HCEC 1CT (cell line): ENCODE data around the gene NHS.
A peak's percentile ranks its signal among the peaks of the same experiment; 100 is the strongest.

Experiments
- DNase-seq: peaks from one replicate; pipeline ENCODE4 v3.0.0-alpha.2; 2017

NHS gene

DNA sequence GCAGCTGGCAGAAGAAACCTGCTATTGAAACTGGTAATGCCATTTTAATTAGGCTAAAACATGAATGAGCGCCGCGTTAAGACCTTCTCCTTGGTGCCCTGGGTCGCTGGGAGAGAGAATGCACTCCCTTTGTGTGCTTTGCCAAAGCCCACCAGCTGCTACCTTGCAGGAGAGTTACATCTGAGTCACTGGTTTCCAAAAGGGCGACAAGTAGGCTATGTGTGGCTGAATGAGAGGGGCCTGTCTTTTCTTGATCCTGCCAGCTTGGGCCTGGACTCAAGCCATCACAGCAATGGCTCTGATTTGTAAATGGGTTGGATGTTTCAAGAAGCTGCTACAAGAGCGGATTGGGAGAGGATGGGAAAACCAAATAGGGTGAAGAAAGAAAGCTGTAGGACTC, 81.5 kb downstream of the NHS start:
- DNase-seq, result no peak

DNA sequence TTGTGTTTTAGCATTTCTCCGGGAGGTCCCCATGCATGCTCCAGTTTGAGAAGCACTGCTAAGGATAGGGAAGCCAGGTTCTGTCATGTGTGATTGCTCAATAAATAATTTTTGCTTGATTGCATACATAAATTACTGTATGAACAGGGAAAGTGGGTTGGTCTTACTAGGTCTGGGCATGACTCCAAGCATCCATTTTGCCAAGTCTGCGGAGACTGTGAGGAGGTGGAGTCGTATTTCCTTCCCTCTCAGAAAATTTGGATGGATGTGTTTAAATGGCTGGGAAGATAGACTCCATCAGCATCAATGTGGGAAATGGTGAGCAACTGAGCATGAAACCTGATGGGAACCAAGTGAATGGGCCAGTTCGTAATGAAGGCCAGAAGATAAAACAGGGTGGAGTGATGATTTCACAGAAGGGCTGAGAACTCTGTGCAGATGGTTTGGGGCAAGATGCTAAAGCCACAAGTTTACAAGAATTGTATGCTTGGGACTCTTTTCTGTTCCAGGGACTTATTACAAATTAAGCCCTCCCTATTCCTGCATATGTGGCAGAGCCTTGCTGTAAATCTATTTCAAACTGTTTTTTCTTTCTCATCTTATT, 84.1 kb downstream of the NHS start:
- peak; percentile 58 for DNase-seq

DNA sequence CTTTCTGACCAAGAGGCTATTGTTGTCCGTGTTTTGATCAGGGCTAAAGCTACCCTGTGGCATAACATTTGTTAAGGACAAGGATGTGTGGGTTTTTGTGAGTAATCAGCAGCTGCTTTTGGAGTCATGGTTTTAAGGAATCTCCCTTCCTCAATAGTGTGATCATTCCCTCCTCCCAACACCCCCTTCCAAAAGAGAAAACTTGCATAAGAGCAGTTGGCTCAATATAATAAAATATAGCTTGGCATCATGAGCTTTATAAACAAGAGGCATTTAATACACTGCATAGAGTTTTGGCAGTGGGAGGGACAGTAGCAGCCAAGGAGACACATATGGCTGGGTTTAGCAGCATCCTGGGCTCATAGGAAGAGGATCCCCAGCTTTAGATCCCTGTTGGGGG, 84.7 kb downstream of the NHS start:
- peak; percentile 70 for DNase-seq

DNA sequence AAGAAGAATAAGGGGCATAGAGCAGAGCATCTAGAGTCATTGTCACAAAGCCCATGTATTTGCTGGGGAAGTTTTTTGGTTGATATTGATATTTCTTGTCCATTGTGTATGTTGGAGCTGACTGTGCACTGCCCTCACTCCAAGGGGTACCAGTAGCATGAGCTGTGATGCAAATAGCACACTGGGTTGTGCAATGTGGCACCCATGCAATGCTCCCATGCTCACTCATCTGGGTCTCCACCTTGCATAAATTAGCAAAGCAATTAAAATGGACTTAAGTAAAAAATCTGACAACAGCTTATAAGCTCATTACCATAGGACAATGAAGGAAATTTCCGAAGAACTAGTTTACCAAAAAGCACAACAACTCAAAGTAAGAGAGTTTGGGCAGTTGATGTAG, 87.9 kb downstream of the NHS start:
- no peak for DNase-seq

DNA sequence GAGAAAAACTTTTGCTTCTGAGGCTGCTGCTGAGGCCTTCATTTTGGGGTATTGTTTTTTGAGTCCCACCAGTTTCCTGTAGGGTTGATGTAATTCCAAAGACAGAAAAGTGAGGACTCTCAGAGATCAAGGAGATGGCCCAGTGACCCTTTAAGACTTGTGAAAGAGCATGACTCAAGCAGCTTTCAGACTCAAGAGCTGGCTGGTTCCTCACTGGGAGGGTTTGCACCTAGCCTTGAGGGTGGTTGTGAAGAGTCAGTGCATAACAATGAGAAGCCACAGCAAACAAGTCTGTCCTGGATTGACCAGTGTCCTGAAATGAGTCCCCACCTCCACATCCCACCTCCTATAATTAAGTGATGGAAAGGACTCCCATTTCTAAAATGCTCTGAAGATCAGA, 89.2 kb downstream of the NHS start:
- peak; percentile 34 for DNase-seq

DNA sequence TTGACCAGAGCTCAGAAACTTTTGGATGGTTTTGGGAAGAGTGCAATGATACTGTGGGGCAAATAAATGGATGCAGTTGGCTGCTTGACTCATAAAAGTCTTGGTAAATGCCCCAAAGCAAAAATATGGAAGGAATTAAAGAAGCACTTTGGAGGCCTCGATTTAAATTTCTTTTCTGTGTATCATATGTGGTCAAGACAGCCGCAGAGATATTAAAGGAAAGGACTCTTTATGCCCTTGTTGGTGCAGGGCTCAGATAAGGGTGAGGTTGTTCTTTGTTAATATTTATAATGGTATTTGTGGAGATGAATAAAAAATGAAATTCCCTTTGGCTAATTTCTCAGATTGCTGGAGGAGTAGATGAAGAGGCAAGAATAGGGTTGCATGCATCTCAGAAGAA, 90.2 kb downstream of the NHS start:
- no peak for DNase-seq

DNA sequence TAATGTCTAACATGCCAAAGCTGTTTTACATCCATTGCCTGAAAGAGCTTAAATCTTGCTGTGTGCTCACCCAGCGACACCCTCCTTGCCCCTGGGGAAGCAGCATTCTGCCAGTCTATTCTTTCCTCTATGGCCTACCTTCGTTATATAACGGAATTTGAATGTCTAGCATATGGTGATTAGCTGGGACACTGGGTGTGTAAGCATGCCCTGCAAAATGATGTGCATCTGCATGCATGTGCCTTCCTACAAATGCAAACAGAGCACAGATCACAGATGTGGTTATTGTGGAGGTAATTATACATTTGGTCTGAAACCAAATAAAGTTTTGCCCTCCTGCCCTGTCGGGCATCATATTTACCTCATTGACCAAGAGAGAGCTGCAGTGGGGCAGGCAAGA, 90.8 kb downstream of the NHS start:
- no peak for DNase-seq

DNA sequence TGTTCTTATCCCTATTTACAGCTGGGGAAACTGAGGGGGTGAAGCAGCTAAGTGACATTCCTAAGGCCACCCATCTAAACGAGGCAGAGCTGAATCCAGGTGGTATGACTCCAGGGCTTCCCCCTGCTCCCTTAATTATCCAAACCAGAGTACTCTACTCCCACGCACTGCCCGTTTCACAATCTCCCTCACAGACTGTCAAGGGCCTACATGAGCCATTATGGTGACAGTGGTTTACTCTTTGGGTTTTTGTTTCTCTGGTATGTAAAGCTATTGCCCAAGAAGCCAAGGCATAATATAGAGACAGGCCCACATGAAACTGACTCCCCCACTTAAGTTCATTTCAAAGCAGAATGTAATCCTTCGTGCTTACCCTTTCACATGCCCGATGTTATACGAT, 95.1 kb downstream of the NHS start:
- DNase-seq, result no peak

DNA sequence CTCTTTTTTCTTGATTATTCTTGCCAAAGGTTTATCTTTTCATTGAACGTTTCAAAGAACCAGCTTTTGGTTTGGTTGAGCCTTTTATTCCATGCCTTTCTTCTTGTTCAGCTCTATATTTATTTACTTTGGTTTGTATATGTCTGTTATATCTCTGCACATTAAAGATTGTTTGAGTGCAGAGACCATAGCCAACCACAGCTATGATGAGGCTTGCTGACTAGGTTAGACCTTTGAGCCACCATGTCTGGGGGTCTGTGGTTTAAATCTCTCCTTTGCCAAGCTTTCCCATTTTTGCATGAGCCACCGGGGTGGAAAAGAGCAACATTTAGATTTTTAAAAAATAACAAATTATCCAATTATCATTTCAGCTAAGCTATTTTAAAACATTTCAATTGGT, 96.1 kb downstream of the NHS start:
- no peak for DNase-seq

DNA sequence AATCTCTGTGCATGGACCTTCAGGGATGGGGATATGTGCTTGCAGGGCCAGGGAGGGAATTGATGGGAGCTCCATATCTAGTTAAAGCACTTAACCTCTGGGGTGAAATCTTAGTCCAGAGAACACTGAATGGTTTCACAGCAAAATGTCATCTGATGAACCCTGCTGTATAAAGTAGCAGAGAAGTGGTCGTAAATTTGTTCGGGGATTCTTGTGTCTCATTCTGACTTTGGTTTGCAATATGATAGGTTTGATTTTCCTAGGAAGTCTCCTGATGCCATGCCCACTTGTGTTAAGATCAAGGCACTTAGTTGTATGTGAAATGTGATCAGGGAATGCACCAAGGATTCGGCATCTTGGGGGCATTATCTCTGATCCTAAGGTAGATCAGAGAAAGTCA, 96.9 kb downstream of the NHS start:
- no peak for DNase-seq

DNA sequence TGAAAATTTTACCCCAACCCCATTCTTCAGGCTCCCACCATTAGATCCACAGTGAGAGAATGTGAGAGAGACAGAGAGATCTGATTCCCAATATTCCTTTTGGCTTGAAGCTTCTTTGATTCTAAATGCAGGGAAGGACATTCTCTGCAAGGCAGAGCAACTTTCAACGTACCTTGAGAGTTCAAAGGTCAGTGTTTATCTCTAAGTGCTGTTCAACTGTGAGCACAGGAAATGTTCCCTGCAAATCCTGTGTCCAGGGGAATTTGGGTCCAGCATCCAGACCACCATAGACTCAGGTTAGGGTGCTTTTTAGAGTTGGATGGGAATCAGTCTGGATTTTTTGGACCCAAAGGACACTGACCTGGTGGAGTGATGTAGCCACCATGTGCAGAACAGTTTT, 97.4 kb downstream of the NHS start:
- DNase-seq, result no peak

DNA sequence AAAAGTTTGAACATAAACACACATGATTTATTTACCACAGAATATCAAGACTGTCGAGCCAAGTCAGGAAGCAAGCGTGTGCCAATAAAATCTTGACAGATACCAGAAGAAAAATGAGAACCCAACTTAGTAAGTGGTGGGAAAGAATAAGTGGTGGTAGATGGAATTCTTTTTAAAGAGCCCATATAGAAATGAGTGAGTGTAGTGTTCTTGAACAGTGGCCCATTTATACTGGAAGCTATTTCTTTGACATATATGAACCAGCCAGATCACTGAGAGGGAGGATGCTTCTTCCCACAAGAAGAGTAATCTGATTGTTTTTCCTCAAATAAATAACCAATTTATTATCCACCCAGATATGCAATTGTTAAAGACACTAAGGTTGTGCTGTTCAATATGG, 98.0 kb downstream of the NHS start:
- DNase-seq, result no peak

DNA sequence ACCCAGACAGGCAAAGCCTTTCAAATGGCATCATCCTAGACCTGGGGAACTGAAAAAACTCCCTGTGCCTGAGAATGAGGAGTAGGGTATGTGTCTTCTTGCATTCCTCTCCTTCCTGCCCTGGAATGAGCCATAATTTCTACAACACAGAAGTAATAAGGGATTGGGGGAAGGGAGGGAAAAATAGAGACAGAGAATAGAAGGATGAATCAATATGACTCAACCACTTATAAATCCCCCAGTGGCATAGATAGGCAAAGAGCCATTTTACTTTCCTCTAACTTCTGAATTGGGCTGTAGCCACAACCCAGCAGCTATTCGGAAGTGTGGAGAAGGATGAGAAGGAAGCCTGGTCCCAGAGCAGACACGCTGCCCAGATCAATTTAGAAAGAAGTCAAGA, 99.9 kb downstream of the NHS start:
- DNase-seq, result peak; percentile 42

DNA sequence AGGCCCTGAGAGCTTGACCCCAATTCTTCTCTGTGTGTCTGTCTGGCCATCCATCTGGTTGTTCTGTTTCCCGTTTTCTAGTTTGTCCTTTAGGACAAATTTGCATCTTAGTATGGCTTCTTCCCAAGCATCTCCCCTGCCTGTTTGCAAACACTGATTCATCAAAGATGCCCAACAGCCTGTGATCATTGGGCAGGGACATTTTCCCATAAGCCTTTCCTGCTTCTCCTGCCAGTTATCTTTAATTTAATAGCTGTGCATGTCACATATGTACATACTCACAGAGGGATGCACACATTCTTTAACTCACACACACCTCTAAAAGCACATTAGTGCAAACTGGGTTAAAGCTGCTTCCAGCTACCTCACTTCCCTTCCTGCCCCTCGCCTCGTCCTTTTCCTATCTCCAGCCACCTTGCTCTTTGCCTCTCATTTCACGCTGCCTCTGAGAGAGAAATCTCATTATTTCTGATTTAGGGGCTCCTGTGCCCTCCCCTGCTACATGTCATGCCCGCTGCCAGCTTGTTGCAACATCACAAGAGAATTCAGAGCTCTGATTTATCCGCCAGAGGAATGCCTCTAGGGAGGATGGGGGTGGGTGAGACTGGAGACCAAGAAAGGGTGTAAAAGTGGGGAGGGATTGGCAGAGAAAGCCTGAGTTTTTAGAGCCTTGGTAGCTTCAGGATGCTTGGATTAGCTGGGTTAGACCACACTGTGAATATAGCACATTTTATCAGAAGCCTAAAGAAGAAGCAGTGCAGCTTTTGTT, 100.6 kb downstream of the NHS start:
- DNase-seq, result no peak

DNA sequence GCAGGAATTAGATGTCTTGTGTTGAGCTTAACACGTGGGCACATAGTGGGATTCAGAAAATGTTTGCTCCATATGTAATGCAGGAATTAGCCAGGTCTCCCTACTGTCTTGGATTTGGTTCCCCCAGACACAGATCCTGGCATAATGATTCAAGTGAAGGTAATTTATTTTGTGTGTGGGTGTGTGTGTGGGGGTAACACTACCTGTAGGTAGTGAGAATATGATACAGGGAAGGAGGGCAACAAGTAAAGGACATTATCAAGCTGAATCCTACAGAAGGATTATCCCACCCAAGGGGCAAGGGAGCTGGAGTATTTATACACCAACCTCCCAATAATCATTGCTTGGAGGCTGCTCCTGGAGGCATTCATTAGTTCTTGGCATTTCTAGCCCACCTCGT, 101.4 kb downstream of the NHS start:
- DNase-seq, result no peak

DNA sequence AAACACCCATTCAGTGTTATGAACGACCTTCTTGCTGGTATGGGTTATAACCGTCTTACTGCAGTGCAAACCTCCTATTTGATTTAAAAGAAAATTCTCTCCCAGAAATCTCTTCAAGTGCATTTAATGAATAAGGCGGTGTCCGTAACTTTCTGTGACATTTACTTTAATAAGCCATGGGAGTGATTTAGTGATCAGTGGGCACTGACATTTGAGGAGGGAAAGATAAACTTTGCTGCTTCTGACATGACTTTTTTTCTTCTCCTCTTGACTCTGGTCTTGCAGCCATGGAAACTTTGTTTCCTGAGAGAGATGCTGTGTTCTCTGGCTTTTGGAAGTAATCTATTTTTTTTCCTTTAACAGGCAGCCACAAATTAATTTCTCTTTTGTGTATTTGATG, 106.1 kb downstream of the NHS start:
- DNase-seq, result no peak

DNA sequence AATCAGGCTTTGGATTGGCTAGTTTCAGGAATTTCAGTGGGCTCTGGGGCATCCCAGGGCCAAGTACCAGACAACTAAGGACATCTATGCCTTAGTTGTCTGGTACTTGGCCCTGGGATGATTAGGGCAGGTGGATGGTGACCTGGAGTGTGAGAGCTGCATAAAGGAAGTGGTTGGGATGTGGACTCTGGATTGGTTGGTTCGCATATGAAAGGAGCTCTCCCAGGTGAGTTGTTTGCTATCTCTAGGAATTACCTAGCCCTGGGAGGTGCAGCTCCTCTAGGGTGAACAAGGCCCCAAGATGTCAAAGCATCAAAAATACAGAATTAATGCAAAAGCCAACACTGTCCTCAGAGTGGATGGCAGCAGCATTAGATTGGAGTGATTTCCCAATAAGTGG, 109.6 kb downstream of the NHS start:
- DNase-seq, result no peak

DNA sequence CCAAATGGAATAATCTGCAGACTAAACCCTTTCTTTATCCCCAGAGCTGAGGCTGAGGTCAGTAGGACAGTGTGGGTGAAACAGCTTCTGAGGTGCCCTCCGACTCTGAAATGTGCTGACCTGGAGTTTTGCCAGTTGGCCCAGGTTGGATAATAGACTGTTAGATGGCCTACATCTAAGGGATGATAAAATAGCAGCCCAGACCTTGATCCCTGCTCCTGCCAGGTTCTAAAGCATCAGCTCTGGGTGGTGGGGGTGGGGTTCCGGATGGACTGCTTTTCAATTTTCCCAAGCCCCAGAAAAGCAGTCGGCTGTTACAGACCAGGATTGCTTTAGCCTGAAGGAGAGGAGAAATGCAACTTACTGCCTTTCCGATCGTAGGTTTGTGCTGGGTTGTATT, 110.4 kb downstream of the NHS start:
- no peak for DNase-seq

DNA sequence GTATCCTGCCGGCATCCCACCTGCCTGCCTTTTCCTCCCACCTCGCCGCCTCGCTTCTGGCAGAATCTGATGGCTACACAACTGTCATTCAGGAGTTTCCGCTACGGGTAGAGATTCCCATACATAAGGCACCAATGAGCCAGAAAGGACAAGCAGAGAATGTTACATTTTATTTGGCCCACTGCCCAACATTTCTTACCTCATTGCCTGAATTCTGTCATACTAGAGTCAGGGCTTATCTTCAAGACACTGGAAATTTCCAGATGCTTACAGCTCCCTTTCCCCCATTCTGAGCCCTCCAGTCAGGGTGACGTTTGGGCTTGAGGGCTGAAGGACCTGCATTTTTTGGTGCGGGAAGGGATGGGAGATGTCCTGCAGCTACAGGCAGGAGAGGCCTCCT, 113.0 kb downstream of the NHS start:
- no peak for DNase-seq

DNA sequence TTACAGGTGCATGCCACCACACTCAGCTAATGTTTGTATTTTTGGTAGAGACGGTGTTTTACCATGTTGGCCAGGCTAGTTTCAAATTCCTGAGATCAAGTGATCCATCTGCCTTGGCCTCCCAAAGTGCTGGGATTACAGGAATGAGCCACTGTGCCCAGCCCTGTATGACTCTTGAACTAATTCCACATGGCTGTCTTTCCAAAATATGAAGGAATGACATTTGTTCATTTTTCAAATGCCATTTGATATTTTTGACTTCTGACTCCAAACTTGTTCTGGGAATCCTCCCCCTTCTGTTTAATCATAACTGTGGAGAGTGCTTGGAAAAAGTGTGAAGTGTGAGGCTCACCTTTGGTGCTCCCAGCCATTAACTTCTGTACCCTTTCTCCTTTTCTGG, 119.2 kb downstream of the NHS start:
- no peak for DNase-seq

DNA sequence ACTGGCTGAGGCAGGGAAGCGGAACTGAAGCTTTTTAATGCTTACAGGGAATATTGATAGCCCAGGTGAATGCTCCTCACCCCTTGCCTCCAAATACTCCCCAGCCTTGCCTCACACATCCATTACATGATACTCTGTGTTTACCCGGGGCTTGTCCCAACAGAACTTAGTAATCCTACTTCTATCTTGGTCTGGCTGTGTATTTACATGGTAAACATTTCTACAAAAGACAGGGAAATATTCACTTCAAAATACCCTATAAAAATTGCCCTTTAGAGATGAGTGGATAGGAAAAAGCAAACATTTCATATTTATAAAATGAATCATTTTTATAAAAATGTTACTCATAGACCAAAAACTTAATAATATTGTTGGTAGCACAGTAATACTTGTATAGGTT, 120.1 kb downstream of the NHS start:
- DNase-seq, result no peak

DNA sequence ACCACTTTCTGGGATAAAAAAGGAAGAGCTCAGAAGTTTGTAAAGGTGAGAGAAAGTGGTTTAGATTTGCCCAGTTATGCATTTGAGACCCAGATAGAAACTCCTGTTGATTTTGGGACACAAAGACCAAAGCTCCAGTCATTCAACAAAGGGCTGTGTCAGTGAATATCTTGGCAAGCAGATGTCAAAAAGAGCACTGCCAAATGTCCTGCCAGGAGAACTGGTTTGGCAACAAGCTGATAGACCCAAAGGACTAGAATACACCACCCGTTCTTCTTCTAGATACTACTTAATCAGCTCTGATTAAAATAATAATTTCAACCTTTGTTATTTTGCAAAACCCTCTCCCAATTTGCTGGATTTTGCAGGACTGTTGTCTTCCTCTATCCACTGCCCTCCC, 121.4 kb downstream of the NHS start:
- DNase-seq, result no peak

DNA sequence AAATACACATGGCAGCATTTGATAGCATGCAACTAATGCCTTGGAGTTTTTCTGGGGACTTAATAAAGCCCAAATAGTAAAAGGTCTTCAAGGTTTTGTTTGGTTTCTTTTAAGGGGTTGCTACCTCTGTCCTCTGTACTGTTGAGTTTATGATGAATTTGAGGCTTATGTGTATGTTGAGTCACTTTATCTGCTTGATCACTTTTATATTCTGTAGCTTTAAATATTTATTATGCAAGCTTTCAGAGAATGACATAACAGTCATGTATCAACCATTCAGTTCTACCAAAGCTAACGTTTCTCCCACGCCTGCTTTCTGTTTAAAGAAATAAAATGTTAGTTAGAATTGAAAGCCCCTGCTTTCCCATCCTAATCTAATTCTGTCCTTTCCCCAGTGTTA, 122.2 kb downstream of the NHS start:
- no peak for DNase-seq

DNA sequence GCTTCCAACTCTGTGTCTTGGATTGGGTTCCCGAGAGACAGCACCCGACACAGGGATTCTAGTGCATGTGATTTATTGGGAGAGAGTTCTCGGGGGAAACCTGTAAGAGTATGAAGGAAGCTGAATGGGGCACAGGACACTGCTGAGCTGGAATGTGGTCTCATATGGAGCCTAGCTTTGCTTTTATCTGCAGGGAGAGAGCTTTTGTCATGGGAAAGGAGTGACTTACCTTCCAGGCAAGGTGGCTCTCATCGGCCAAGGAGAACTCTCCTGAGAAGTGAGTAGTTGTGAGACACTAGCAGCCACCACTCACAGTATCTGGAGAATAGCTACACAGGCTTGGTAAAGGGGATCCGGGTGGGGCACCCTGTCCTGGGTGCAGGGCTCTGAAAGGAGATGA, 124.5 kb downstream of the NHS start:
- DNase-seq, result no peak

DNA sequence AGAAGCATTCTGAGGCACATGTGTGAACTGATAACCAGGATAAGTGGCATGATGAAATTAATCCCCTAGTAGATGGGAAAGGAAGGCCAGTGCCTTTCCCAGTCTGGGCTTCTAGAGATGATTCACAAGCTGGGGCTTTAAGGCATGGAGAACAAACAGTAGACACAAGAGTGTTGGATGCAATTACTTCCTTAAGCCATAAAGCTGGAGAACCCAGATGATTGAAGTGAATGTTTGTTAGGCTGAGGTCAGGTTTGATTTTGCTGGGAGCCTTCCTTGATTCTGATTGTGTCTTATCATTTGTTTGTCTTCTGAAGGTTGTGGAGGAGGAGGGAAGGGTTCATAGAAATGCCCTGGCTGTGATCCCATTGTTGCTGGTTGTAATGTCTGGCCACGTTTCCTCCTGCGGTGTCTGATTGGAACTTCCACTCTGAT, 125.2 kb downstream of the NHS start:
- DNase-seq, result no peak
